Liver (tissue), 9 donors: Measurements from ENCODE around the gene PCDHGA3. TPM values are rescaled to one million over a fixed set of nuclear protein-coding genes. Genes with fewer than 3 reads are reported as not detected.
"Not testable (repeated sequence)": the region's sequence is repeated elsewhere in the genome, so short reads cannot be mapped to it uniquely, and the experiment has no call there.

Experiments
- DNase-seq: peaks from one replicate; pipeline ENCODE4 v3.0.0-alpha.2; 2017; ENCODE audit warnings: low spot score
- H3K27ac ChIP-seq, 2 donors: one replicate each; pipeline ENCODE4 v1.7.0; 2013; ENCODE audit warnings: inconsistent platforms in 2 of 2, low read length in 2 of 2, control low read depth in 1 of 2, low read depth in 1 of 2, mild to moderate bottlenecking in 1 of 2
- H3K27me3 ChIP-seq, 4 donors: one replicate each; pipeline versions ENCODE4 v1.6.1 to v1.7.0; 2013; ENCODE audit warnings: low read length in 3 of 4, inconsistent platforms in 1 of 4, mild to moderate bottlenecking in 1 of 4, moderate library complexity in 1 of 4; ENCODE audit not compliant: control insufficient read depth in 4 of 4, insufficient read depth in 4 of 4
- H3K36me3 ChIP-seq, 4 donors: one replicate each; pipeline versions ENCODE4 v1.6.1 to v1.7.0; 2013; ENCODE audit warnings: low read length in 3 of 4, mild to moderate bottlenecking in 3 of 4, low read depth in 1 of 4, moderate library complexity in 1 of 4; ENCODE audit not compliant: control insufficient read depth in 4 of 4, insufficient read depth in 3 of 4
- H3K4me1 ChIP-seq, 4 donors: one replicate each; pipeline versions ENCODE4 v1.6.1 to v1.7.0; 2013; ENCODE audit warnings: low read length in 3 of 4, mild to moderate bottlenecking in 3 of 4, moderate library complexity in 1 of 4; ENCODE audit not compliant: control insufficient read depth in 4 of 4, insufficient read depth in 4 of 4
- H3K4me3 ChIP-seq, 3 donors: one replicate each; pipeline versions ENCODE4 v1.6.1 to v1.7.0; 2013; ENCODE audit warnings: low read length in 3 of 3, control low read depth in 1 of 3, low read depth in 1 of 3, mild to moderate bottlenecking in 1 of 3
- H3K9ac ChIP-seq, 2 donors: one replicate each; pipeline ENCODE4 v1.7.0; 2013; ENCODE audit warnings: low read length in 2 of 2, mild to moderate bottlenecking in 2 of 2, moderate library complexity in 2 of 2, control low read depth in 1 of 2, low read depth in 1 of 2
- H3K9me3 ChIP-seq, 4 donors: one replicate each; pipeline versions ENCODE4 v1.6.1 to v1.7.0; 2013; ENCODE audit warnings: low read length in 3 of 4; ENCODE audit not compliant: control insufficient read depth in 4 of 4
- ATF3 ChIP-seq: IDR thresholded peaks from 2 replicates; pipeline ENCODE4 v1.6.1; 2016; ENCODE audit warnings: antibody characterized with exemption
- CTCF ChIP-seq: fragments of 150-350 bp; IDR thresholded peaks from 2 replicates; pipeline ENCODE4 v1.5.1; 2017; ENCODE audit warnings: improper control_type of control experiment, low read depth, low read length; ENCODE audit not compliant: missing input control
- EGR1 ChIP-seq, 2 donors: IDR thresholded peaks; 2 replicates each; pipeline ENCODE4 v1.6.1; 2016 to 2018; ENCODE audit warnings: antibody characterized with exemption in 2 of 2, low read depth in 2 of 2
- FOXA1 ChIP-seq: IDR thresholded peaks from 2 replicates; pipeline ENCODE4 v1.6.1; 2016; ENCODE audit warnings: antibody characterized with exemption
- GABPA ChIP-seq, 2 donors: IDR thresholded peaks in 1 of 2; conservative IDR thresholded peaks in 1 of 2; 2 replicates each; pipeline ENCODE4 v1.6.1; 2016; ENCODE audit warnings: antibody characterized with exemption in 2 of 2, mild to moderate bottlenecking in 1 of 2, moderate library complexity in 1 of 2
- HNF4G ChIP-seq: IDR thresholded peaks from 2 replicates; pipeline ENCODE4 v1.6.1; 2016; ENCODE audit warnings: antibody characterized with exemption
- REST ChIP-seq: IDR thresholded peaks from 2 replicates; pipeline ENCODE4 v1.6.1; 2016; ENCODE audit warnings: antibody characterized with exemption, mild to moderate bottlenecking
- TAF1 ChIP-seq: conservative IDR thresholded peaks from 2 replicates; pipeline ENCODE4 v1.6.1; 2016; ENCODE audit warnings: antibody characterized with exemption, mild to moderate bottlenecking
- YY1 ChIP-seq: IDR thresholded peaks from 2 replicates; pipeline ENCODE4 v1.6.1; 2016; ENCODE audit warnings: antibody characterized with exemption, mild to moderate bottlenecking
- ZBTB33 ChIP-seq: IDR thresholded peaks from 2 replicates; pipeline ENCODE4 v1.6.1; 2016; ENCODE audit warnings: antibody characterized with exemption
- WGBS: extraction: QIAGEN DNeasy Blood & Tissue Kit; methylation state at CpG from one replicate; pipeline ENCODE4 v1.1.7; 2013; 5-methylcytosine and 5-hydroxymethylcytosine counted together
- polyA plus RNA-seq, 2 donors: library from polyadenylated mRNA; stranded (reverse) in 1 of 2; unstranded in 1 of 2; fragments of 200-250 nt in 1 of 2; fragments of >200 nt in 1 of 2; fragmentation: Nextera tagmentation in 1 of 2; extraction: Ambion mirVana in 1 of 2; gene quantifications; one replicate each; pipeline versions ENCODE4 v1.2.1 to v1.2.3, GENCODE V29; 2013 to 2015
- total RNA-seq, 2 donors: library from RNA; depleted of rRNA; stranded (reverse); fragments of >200 nt; gene quantifications; one replicate each; pipeline ENCODE4 v1.2.3, GENCODE V29; 2014
- donor health status: healthy.
- donor health status: healthy.
- donor health status: healthy.
- donor health status: healthy.
- donor health status: healthy.

Gene PCDHGA3
- total and polyA plus RNA-seq, 4 donors, result 0.09 to 0.59 (median 0.29) TPM

- peaks cover 36 to 78% (median 59%) of the 10 kb centered on the region in 4 donors for H3K9me3 ChIP-seq
Observed at GRCh38 chr5:141313711-141314110, 29.9 kb upstream of the PCDHGA3 start.

GRCh38 chr5:141316963-141317362, 26.7 kb upstream of the PCDHGA3 start:
- Histone ChIP-seq H3K36me3 (peaks cover 0 to 32% (median 22%) of the 10 kb centered on the region in 4 donors), H3K9me3 (peaks cover 41 to 78% (median 52%) of the 10 kb centered on the region in 4 donors), H3K4me1 (peaks cover 0 to 17% (median 4%) of the 10 kb centered on the region in 4 donors)
- not testable (repeated sequence) for H3K9ac ChIP-seq, H3K27me3 ChIP-seq, H3K27ac ChIP-seq, H3K4me3 ChIP-seq, DNase-seq
- WGBS, result 90% methylated on average over 4 of the region's 4 CpGs

More at GRCh38 chr5:141313711-141314110, 29.9 kb upstream of the PCDHGA3 start:
- H3K36me3 ChIP-seq, result peaks cover 0 to 20% (median 14%) of the 10 kb centered on the region in 4 donors
- DNase-seq, result no peak
- no peak overlapping the region for H3K27ac ChIP-seq
- no peak for TF ChIP-seq CTCF
- TF ChIP-seq FOXA1, result no peak
- no peak for TF ChIP-seq HNF4G
- TF ChIP-seq ATF3, result no peak
- TF ChIP-seq REST, result no peak
- TF ChIP-seq ZBTB33, result no peak
- TF ChIP-seq EGR1 (IDR thresholded peaks at IDR 0.05; ENCODE audit: low read depth in 2 of 2), result no peak
- no peak for TF ChIP-seq GABPA (IDR thresholded peaks at IDR 0.05 in 1 of 2, conservative IDR thresholded peaks at IDR 0.05 in 1 of 2)
- H3K9ac ChIP-seq, result no peak overlapping the region
- H3K27me3 ChIP-seq, result no peaks in the 10 kb centered on the region
- no peaks in the 10 kb centered on the region for H3K4me1 ChIP-seq
- H3K4me3 ChIP-seq, result peak overlapping the region in 1 of 3 donors; percentile 66

GRCh38 chr5:141319202-141319601, 24.4 kb upstream of the PCDHGA3 start:
- Histone ChIP-seq H3K27me3 (no peaks in the 10 kb centered on the region), H3K9ac (no peak overlapping the region), H3K27ac (no peak overlapping the region), H3K4me1 (peaks cover 0 to 17% (median 4%) of the 10 kb centered on the region in 4 donors), H3K36me3 (peaks cover 0 to 25% (median 21%) of the 10 kb centered on the region in 4 donors), H3K9me3 (peaks cover 32 to 62% (median 40%) of the 10 kb centered on the region in 4 donors), H3K4me3 (peak overlapping the region in 2 of 3 donors; percentile 96 to 97)
- DNase-seq, result no peak
- 98% methylated on average over 6 of the region's 6 CpGs for WGBS
- TF ChIP-seq FOXA1, result no peak
- TF ChIP-seq ATF3, result no peak
- TF ChIP-seq YY1, result no peak
- TF ChIP-seq CTCF, result no peak
- no peak for TF ChIP-seq GABPA (IDR thresholded peaks at IDR 0.05 in 1 of 2, conservative IDR thresholded peaks at IDR 0.05 in 1 of 2)
- no peak for TF ChIP-seq HNF4G
- TF ChIP-seq TAF1, result no peak
- TF ChIP-seq ZBTB33, result no peak
